ENCODE data around the gene RALBP1. TPM values are rescaled to one million over a fixed set of nuclear protein-coding genes. Genes with fewer than 3 reads are reported as not detected.

The RALBP1 gene
- total and polyA plus RNA-seq, 9 of the 15 experiments (the other 6 are each of a cell fraction or from before 2014, with no cell fraction given), result 10.9 to 70.0 (median 61.3) TPM

DNA sequence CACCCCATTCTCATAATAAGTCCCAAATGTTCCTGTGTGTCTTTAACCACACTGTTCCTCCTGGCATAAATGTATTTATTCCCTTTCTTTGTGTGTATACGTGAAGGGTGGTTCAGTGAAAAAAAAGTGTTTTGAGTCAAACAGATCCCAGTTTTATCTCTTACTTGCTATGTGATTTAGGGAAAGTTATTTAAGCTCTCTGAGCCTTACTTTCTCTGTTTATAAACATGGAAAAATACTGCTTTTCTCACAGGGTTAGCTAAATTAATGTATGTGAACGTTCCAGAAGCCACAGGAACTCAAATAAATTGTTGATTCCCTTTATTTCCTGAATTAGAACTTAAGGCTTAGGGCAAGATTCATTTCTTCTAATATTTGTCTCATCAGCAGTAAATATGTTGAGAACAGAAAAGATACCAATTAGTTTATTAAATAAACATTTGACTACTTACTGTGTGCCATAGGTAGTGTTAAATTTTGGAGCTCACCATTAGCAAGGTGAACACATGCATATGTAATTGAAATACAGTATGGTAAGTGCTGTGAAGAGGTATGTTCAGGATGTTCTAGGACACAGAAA, 33.2 kb downstream of the RALBP1 start (continued):
- TF ChIP-seq, protein P1, sequence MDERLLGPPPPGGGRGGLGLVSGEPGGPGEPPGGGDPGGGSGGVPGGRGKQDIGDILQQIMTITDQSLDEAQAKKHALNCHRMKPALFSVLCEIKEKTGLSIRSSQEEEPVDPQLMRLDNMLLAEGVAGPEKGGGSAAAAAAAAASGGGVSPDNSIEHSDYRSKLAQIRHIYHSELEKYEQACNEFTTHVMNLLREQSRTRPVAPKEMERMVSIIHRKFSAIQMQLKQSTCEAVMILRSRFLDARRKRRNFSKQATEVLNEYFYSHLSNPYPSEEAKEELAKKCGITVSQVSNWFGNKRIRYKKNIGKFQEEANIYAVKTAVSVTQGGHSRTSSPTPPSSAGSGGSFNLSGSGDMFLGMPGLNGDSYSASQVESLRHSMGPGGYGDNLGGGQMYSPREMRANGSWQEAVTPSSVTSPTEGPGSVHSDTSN (CRISPR knock-in tag; IDR thresholded peaks at IDR 0.05; ENCODE audit: low read depth), result no peak
- TF ChIP-seq, protein P1 (tag; conservative IDR thresholded peaks at IDR 0.05; ENCODE audit: low read depth), result no peak
- no peak for TF ChIP-seq KDM1A (IDR thresholded peaks at IDR 0.05)
- no peak for TF ChIP-seq RBM34 (IDR thresholded peaks at IDR 0.05; ENCODE audit: borderline replicate concordance, insufficient read depth, low read length)
- TF ChIP-seq ZNF408 (CRISPR knock-in tag; IDR thresholded peaks at IDR 0.05; ENCODE audit: low read depth), result no peak
- peak; percentile 68 for TF ChIP-seq MAFG (tag; conservative IDR thresholded peaks at IDR 0.05)

DNA sequence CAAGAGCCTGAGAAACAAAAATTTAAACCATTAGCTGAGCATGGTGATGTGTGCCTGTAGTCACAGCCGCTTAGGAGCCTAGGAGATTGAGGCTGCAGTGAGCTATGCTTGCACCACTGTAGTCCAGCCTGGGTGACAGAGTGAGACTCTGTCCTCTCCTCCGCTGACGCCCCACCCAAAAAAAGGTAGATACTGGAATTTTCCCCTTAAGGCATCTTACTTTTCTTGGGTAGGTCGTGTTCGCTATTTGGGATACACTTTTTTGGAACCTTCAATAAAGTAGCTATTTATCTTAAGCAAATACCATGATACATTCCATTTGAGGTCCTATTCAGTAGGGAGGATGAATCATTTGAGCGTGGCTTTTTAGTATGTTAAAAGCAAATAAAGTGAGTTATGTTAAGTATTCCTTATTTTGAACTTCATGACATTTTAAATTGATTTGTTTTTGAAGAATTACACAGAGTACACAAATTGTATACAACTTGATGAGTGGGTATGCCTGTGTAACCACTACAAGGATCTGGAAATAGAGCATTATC, 38.7 kb downstream of the RALBP1 start:
- BruUV-seq (replicated peaks), result no TSS peak
- TF ChIP-seq HNRNPK (IDR thresholded peaks at IDR 0.05; ENCODE audit: low read depth, low read length, poor library complexity, severe bottlenecking) (no peak), WHSC1 (IDR thresholded peaks at IDR 0.05; ENCODE audit: low read length) (no peak), SP2 (IDR thresholded peaks at IDR 0.05; ENCODE audit: extremely low read depth, low read depth, low read length, poor library complexity, severe bottlenecking) (no peak), ARID2 (IDR thresholded peaks at IDR 0.05) (no peak), TEAD2 (tag; IDR thresholded peaks at IDR 0.05) (no peak), JUNB (CRISPR knock-in tag; conservative IDR thresholded peaks at IDR 0.05) (no peak), AFF1 (IDR thresholded peaks at IDR 0.05; ENCODE audit: low read depth in 1 of 2, partially characterized antibody in 2 of 2) (no peak), ZNF354B (CRISPR knock-in tag; IDR thresholded peaks at IDR 0.05) (no peak), U2AF1 (optimal IDR thresholded peaks at IDR 0.05; ENCODE audit: low read depth, low read length) (no peak)
- DNase-seq (ENCODE audit: extremely low read depth in 1 of 4, low spot score in 3 of 4) (no peak), ATAC-seq (no peak), FAIRE-seq (no peak)
- CTCF ChIA-PET (ENCODE audit: low intra/inter-chr PET ratio), result no interaction called here
- H3K4me3 ChIP-seq, result no peak overlapping the region
- POLR2A ChIA-PET, result interaction anchor here (0.7 to 1.0 kb wide), 3 partner anchors 9 to 30 kb away, joined by 3 to 6 read pairs (median 4); no protein-coding TSS in a partner anchor
- H3K9me3 ChIP-seq (replicated peaks; ENCODE audit: control insufficient read depth, insufficient read depth, low read depth, low read length), result no peaks in the 10 kb centered on the region
- no peak overlapping the region for H3K4me2 ChIP-seq (ENCODE audit: insufficient read depth, low read length)
- no peak overlapping the region for H2AFZ ChIP-seq (ENCODE audit: low read depth, low read length)
- no peaks in the 10 kb centered on the region for H3K9me1 ChIP-seq (ENCODE audit: control insufficient read depth, insufficient read depth, low read length)
- no peaks in the 10 kb centered on the region for H3K4me1 ChIP-seq (replicated peaks in 1 of 2; ENCODE audit: control insufficient read depth in 2 of 2, insufficient read depth in 2 of 2, low read length in 2 of 2)
- peaks cover 49% of the 10 kb centered on the region for H3K36me3 ChIP-seq (ENCODE audit: control insufficient read depth, insufficient read depth, low read length)
- 91% methylated on average over 6 of the region's 6 CpGs for WGBS (ENCODE audit: insufficient coverage, low coverage, missing lambda C conversion rate)
- no peak overlapping the region for H3K9ac ChIP-seq (ENCODE audit: insufficient read depth in 1 of 2, low read depth in 2 of 2, low read length in 2 of 2)
- no peaks in the 10 kb centered on the region for H3K27me3 ChIP-seq (ENCODE audit: control insufficient read depth in 2 of 2, insufficient read depth in 2 of 2, low read length in 2 of 2)
- no peaks in the 10 kb centered on the region for H4K20me1 ChIP-seq (replicated peaks; ENCODE audit: control insufficient read depth, insufficient read depth, low read length)
- peaks cover 34% of the 10 kb centered on the region for H3K79me2 ChIP-seq (ENCODE audit: control insufficient read depth, insufficient read depth, low read length)
- in situ Hi-C loops (cut with MboI), result loop anchor here (25.0 kb wide), 1 partner anchor 852 kb away; no protein-coding TSS in a partner anchor
- intact Hi-C loops (cut with micrococcal nuclease), result loop anchor here (10.0 kb wide), 1 partner anchor 369 kb away; no protein-coding TSS in a partner anchor
- no peak overlapping the region for H3K27ac ChIP-seq (ENCODE audit: extremely low read depth, low read depth, low read length)

Measured in K562 (cell line).